NCI-H1930 (cell line): ENCODE measurements around the gene FAM221A.
"Not testable (repeated sequence)": the region's sequence is repeated elsewhere in the genome, so short reads cannot be mapped to it uniquely, and the experiment has no call there.

ENCODE experiments used
- DNase-seq, 2 experiments: peaks; one replicate each; lab custom pipeline; 2025; lab: John Stamatoyannopoulos, UW

FAM221A gene

GRCh38 chr7:23679898-23680413, at the start of gene FAM221A:
Gene FAM221A (plus strand): TSS chr7:23680199. CDS start chr7:23680219, 20 bp downstream.
- peak; percentile 82 to 91 for DNase-seq

DNA sequence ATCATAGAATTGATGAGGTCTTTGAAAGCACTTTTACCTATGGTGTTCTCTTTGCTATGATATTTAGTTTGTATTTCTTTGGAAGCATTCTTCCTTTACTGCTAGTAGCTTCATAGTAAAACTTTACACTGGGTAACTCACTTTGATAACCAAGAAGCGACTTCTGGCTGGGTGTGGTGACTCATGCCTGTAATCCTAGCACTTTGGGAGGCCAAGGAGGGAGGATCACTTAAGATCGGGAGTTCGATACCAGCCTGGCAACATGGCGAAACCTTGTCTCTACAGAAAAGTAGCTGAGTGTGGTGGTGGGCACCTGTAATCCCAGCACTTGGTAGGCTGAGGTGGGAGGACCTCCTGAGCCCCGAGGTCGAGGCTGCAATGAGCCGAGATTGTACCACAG, 46.6 kb upstream of the FAM221A start:
- no peak for DNase-seq

GRCh38 chr7:23645822-23646221, 34.2 kb upstream of the FAM221A start:
- DNase-seq: no peak

DNA sequence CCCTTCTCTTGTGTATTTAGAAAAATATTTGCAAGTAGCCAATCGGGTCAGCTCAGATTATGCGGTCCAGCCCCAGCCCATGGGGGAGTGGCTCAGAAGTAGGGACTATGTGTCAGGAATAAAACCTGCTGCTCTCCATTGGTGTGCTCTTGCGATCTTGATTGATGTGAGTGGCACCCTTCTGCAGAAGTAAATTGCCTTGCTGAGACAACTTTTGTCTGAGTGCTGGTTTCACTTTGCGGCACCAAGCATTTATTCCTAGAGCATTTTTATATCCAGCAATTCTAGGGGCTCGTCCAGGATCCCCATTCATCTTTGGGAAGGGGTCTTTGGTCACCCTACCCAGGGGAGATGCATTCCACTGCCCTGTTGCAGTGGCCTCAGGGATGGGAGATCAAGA, 26.1 kb upstream of the FAM221A start:
- no peak for DNase-seq

DNA sequence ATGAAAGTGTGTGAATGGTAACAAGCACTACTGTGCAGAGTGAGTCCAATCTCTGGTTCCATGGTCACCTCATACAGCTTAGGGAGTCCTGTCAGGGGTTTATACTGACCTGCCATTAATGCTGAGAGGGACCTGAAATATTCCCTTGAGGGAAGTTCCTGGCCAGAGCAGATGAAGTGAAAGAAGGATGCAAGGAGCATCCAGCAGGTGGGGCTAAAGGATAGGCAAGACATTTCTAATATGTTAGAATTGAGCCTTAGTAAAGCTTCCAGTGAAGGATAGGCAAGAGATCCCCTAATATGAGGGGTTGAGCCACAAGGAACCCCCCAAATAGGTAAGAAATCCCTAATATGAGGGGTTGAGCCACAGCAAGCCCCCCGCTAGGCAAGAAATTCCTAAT, 25.5 kb upstream of the FAM221A start:
- peak in 1 of 2 experiments; percentile 4 for DNase-seq

GRCh38 chr7:23655433-23655832, 24.6 kb upstream of the FAM221A start:
- no peak for DNase-seq

DNA sequence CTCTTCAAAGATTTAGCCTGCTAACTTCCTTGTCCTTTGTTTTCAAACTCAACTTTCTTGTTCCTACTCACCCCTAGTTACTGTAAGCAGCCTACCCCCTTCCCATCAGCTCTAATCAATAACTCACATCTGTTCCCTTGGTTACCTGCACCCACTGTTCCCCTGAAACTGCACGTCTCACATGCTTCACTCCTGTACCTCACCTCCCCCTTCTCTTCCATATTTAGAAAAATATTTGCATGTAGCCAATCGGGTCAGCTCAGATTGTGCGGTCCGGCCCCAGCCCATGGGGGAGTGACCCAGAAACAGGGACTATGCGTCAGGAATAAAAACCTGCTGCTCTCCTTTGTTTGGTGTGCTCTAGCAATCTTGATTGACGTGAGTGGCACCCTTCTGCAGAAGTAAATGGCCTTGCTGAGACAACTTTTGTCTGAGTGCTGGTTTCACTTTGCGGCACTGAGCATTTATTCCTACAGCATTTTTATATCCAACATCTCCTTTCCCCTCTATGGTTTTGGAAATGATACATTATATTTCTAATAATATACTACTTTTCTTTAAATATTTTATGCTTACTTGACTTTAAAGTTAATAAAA, 21.1 kb upstream of the FAM221A start:
- no peak for DNase-seq

DNA sequence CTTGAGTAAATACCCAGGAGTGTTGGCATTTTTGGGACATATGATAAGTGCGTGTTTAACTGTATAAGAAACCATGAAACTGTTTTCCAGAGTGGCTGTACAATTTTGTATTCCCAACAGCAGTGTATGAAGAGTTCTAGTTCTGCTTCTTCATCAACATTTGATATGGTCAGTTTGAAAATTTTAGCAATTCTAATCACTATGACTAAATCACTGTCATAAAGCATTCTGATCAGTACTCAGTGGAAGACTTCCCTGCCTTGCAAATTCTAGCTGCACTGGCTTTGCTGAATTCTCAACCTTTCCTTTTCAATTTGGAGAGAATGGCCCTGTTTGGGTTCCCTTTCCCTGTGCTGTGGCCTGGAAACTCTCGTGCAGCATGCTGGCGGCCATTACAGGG, 18.6 kb upstream of the FAM221A start:
- no peak for DNase-seq

DNA sequence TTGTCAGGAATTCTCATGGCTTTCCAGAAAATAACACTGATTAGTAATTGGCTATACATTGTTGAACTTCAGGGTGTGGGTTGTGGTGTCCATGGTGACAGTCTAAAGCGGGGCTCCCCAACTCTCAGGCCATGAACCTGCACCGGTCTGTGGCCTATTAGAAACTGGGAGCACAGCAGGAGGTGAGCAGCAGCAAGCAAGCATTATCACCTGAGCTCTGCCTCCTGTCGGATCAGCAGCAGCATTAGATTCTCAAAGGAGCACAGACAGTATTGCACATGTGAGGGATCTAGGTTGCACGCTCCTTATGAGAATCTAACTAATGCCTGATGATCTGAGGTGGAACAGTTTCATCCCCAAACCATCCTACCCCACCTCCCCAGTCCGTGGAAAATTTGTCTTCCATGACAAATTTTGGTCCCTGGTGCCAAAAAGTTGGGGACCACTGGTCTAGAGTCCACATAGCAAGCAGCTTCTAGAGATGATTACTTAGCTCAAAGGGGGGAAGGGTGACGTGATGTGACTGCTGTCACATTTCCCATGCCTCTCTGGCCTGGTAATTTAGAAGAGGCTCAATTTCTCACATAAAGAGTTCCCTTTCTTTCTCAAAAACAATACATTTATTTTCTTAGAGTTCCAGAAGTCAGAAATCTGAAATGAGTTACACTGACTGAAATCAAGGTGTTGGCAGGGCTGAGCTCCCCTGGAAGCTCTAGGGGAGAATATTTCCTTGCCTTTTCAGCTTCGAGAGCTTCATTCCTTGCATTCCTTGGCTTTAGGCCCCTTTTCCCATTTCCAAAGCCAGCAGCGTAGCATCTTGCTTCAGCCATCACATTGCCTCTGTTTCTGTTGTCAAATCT, 17.6 kb upstream of the FAM221A start:
- DNase-seq: no peak

DNA sequence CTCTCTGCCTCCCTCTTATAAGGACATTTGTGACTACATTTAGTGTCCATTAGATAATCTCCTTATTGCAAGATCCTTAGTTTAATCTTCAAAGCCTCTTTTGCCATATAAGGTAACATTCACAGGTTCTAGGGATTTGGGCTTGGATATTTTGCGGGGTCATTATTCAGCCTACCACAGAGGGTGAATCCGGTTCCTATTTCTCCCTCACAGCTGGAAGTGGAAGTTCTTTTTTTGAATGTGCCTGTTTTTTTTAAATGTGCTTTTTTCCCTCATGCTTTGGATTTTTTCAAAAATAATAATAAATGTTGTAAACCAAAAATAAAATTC, 17.1 kb upstream of the FAM221A start:
- DNase-seq: no peak

GRCh38 chr7:23664122-23664521, 15.9 kb upstream of the FAM221A start:
- DNase-seq: no peak

DNA sequence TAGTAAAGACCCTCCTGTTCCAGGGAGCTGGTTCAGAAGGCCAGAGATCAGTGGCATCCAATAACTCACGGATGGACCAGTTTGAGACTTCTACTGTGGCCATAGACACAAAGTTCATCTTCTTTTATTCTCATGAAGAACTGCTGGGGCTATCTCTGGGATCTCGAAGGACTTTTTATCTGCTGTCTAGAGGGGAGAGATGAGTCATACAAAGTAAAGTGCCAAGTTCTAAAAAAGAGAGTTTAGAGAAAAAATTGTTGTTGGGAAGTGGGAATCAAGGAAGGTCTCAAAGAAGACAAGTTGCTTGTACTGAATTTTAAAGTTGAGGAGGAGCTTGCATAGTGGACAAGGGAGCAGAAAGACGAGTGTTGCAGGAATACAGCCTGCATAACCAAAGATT, 8.0 kb upstream of the FAM221A start:
- DNase-seq: no peak

GRCh38 chr7:23680414-23681405, 711 bp downstream of the FAM221A start:
- DNase-seq: peak in 1 of 2 experiments; percentile 20

DNA sequence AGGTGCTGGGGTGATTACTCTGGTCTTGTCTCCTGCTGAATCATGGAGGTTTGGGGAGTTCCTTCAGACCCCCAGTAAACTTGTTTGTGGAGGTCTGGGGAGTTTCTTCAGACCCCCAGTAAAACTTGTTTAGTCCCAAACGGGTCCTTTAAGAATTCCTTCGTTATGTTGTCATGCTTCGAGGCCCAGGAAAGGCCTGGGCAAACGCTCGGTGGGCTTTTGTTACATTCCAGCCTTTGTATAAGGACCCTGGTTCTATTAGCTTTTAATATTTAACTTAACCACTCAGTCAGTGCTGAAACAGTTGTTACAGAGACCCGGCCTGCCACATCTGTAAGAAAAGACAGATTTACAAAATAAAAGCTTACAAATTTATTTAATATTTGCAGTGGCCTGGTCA, 4.0 kb downstream of the FAM221A start:
- not testable (repeated sequence) for DNase-seq

- no peak for DNase-seq
Measured at GRCh38 chr7:23685731-23686130, 5.7 kb downstream of the FAM221A start.

GRCh38 chr7:23687011-23687410, 7.0 kb downstream of the FAM221A start:
- no peak for DNase-seq

DNA sequence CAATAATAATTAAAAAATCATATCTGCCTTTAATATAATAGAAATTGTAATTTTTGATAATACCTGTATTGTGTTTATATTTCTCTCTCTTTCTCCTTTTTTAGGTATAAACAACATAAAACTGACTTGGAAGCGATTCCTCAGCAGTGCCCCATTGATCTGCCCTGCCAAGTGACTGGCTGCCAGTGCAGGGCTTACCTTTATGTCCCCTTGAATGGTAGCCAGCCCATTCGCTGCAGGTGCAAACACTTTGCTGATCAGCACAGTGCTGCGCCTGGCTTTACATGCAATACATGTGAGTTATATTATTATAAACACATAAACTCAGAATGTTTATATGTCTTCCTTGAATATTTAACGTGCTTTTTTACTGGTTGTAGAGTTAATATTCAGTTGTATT, 9.2 kb downstream of the FAM221A start:
- no peak for DNase-seq

GRCh38 chr7:23691320-23691719, 11.3 kb downstream of the FAM221A start:
- DNase-seq: no peak

DNA sequence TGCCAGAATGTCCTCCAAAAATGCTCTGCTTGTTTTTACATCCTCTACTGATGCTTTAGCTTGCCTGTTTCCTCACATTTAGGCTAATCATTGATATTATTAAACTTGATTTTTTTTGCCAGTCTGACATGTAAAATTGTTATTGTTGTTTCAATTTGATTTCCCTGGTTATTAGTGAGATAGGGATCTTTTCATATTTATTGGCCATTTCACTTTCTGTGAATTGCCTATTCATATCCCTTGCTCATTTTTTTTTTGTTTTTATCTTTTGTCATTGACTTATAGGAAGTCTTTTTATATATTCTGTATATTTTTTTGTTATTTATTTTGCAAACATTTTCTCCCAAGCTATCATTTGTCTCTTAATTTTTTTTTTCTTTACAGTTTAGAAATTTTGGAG, 13.2 kb downstream of the FAM221A start:
- no peak for DNase-seq

GRCh38 chr7:23696916-23697441, 17.0 kb downstream of the FAM221A start:
- DNase-seq: peak; percentile 9 to 46

GRCh38 chr7:23698822-23699221, 18.8 kb downstream of the FAM221A start:
- no peak for DNase-seq

- no peak for DNase-seq
Measured at GRCh38 chr7:23700046-23700445, 20.0 kb downstream of the FAM221A start.
